H9 (cell line): ENCODE data around the gene SEPTIN2. TPM values are rescaled to one million over a fixed set of nuclear protein-coding genes. Genes with fewer than 3 reads are reported as not detected.

Source experiments
- DNase-seq: peaks from one replicate; pipeline ENCODE4 v3.0.0-alpha.2; 2017
- H2AFZ ChIP-seq: one replicate; pipeline ENCODE4 v1.6.1; 2013; ENCODE audit warnings: mild to moderate bottlenecking, low read length, control low read depth, moderate library complexity
- H2AK5ac ChIP-seq: 2 replicates; pipeline ENCODE4 v1.6.1; 2013; ENCODE audit warnings: low read length, control low read depth, mixed read lengths; ENCODE audit not compliant: insufficient read length
- H2BK120ac ChIP-seq: one replicate; pipeline ENCODE4 v1.6.1; 2013; ENCODE audit warnings: low read depth, mild to moderate bottlenecking, low read length, control low read depth, inconsistent platforms; ENCODE audit not compliant: poor library complexity, severe bottlenecking
- H2BK12ac ChIP-seq: 2 replicates; pipeline ENCODE4 v1.6.1; 2013; ENCODE audit warnings: low read length, control low read depth, mixed read lengths, low read depth; ENCODE audit not compliant: insufficient read length
- H2BK15ac ChIP-seq: 2 replicates; pipeline ENCODE4 v1.6.1; 2013; ENCODE audit warnings: low read depth, low read length, control low read depth
- H2BK20ac ChIP-seq: one replicate; pipeline ENCODE4 v1.6.1; 2013; ENCODE audit warnings: low read depth, mild to moderate bottlenecking, low read length, control low read depth, inconsistent platforms; ENCODE audit not compliant: poor library complexity, severe bottlenecking
- H2BK5ac ChIP-seq: 2 replicates; pipeline ENCODE4 v1.6.1; 2013; ENCODE audit warnings: low read length, control low read depth, mixed read lengths; ENCODE audit not compliant: insufficient read length
- H3K14ac ChIP-seq: 2 replicates; pipeline ENCODE4 v1.6.1; 2013; ENCODE audit warnings: low read length, control low read depth; ENCODE audit not compliant: insufficient read depth
- H3K18ac ChIP-seq: 2 replicates; pipeline ENCODE4 v1.6.1; 2013; ENCODE audit warnings: low read depth, mild to moderate bottlenecking, mixed read lengths, low read length, control low read depth; ENCODE audit not compliant: insufficient read length
- H3K23ac ChIP-seq: 2 replicates; pipeline ENCODE4 v1.6.1; 2013; ENCODE audit warnings: low read length, control low read depth, mixed read lengths, low read depth; ENCODE audit not compliant: insufficient read length
- H3K23me2 ChIP-seq: 2 replicates; pipeline ENCODE4 v1.6.1; 2013; ENCODE audit warnings: low read depth, mild to moderate bottlenecking, mixed read lengths, low read length, control low read depth; ENCODE audit not compliant: insufficient read length, poor library complexity, severe bottlenecking
- H3K27ac ChIP-seq: 2 replicates; pipeline ENCODE4 v1.5.1; 2013; ENCODE audit warnings: low read length, control low read depth, mixed read lengths, low read depth; ENCODE audit not compliant: insufficient read length
- H3K27me3 ChIP-seq: 2 replicates; pipeline ENCODE4 v1.6.1; 2013; ENCODE audit warnings: low read length, control low read depth, inconsistent platforms; ENCODE audit not compliant: insufficient read depth
- H3K4ac ChIP-seq: 2 replicates; pipeline ENCODE4 v1.6.1; 2013; ENCODE audit warnings: low read depth, mild to moderate bottlenecking, control low read depth, inconsistent platforms, low read length, moderate library complexity
- H3K4me1 ChIP-seq: 2 replicates; pipeline ENCODE4 v1.6.1; 2013; ENCODE audit warnings: low read length, control low read depth, inconsistent platforms; ENCODE audit not compliant: insufficient read depth
- H3K4me2 ChIP-seq: 2 replicates; pipeline ENCODE4 v1.6.1; 2013; ENCODE audit warnings: low read length, control low read depth, mixed read lengths; ENCODE audit not compliant: insufficient read length, insufficient read depth
- H3K56ac ChIP-seq: 2 replicates; pipeline ENCODE4 v1.6.1; 2013; ENCODE audit warnings: low read depth, mild to moderate bottlenecking, mixed read lengths, low read length, control low read depth; ENCODE audit not compliant: insufficient read length
- H3K79me1 ChIP-seq: 2 replicates; pipeline ENCODE4 v1.6.1; 2013; ENCODE audit warnings: low read depth, mild to moderate bottlenecking, moderate library complexity, low read length, control low read depth, inconsistent platforms; ENCODE audit not compliant: insufficient read depth, poor library complexity, severe bottlenecking
- H3K79me2 ChIP-seq: 2 replicates; pipeline ENCODE4 v1.6.1; 2013; ENCODE audit warnings: low read length, control low read depth, inconsistent platforms; ENCODE audit not compliant: insufficient read depth
- H3K9ac ChIP-seq: 2 replicates; pipeline ENCODE4 v1.6.1; 2013; ENCODE audit warnings: low read length, control low read depth, mixed read lengths; ENCODE audit not compliant: insufficient read length; ENCODE audit errors: extremely low read depth
- H3K9me3 ChIP-seq: one replicate; pipeline ENCODE4 v1.6.1; 2013; ENCODE audit warnings: low read depth, low read length, inconsistent platforms; ENCODE audit not compliant: control insufficient read depth
- H3T11ph ChIP-seq: one replicate; pipeline ENCODE4 v1.6.1; 2013; ENCODE audit warnings: mild to moderate bottlenecking, low read length, control low read depth, inconsistent platforms
- H4K20me1 ChIP-seq: one replicate; pipeline ENCODE4 v1.6.1; 2013; ENCODE audit not compliant: control insufficient read depth, insufficient read length, insufficient read depth
- H4K5ac ChIP-seq: 2 replicates; pipeline ENCODE4 v1.6.1; 2013; ENCODE audit warnings: low read depth, mild to moderate bottlenecking, mixed read lengths, low read length, control low read depth; ENCODE audit not compliant: insufficient read length
- H4K8ac ChIP-seq: replicated peaks from 2 replicates; pipeline ENCODE4 v1.6.1; 2013; ENCODE audit warnings: low read length, control low read depth, mixed read lengths, low read depth; ENCODE audit not compliant: insufficient read length
- H4K91ac ChIP-seq: 2 replicates; pipeline ENCODE4 v1.6.1; 2013; ENCODE audit warnings: low read depth, mild to moderate bottlenecking, moderate library complexity, mixed read lengths, low read length, control low read depth; ENCODE audit not compliant: insufficient read length
- H3K27ac Mint-ChIP-seq, 3 experiments: 2 replicates in 2 of 3; 3 replicates in 1 of 3; pipeline ENCODE4 v1.8.0; 2020 to 2021; ENCODE audit warnings: mixed read lengths in 3 of 3, mild to moderate bottlenecking in 1 of 3, moderate library complexity in 1 of 3
- H3K27me3 Mint-ChIP-seq: 2 replicates; pipeline ENCODE4 v1.8.0; 2021; ENCODE audit warnings: low read depth, mild to moderate bottlenecking, moderate library complexity, mixed read lengths
- H3K36me3 Mint-ChIP-seq, 3 experiments: 2 replicates in 2 of 3; 3 replicates in 1 of 3; pipeline ENCODE4 v1.8.0; 2020 to 2021; ENCODE audit warnings: low read depth in 3 of 3, mixed read lengths in 3 of 3; ENCODE audit not compliant: insufficient read depth in 1 of 3
- H3K4me1 Mint-ChIP-seq, 2 experiments: 2 replicates each; pipeline ENCODE4 v1.8.0; 2020; ENCODE audit warnings: mixed read lengths in 2 of 2
- H3K4me3 Mint-ChIP-seq, 2 experiments: 2 replicates in 1 of 2; 3 replicates in 1 of 2; pipeline ENCODE4 v1.8.0; 2020 to 2021; ENCODE audit warnings: mild to moderate bottlenecking in 2 of 2, mixed read lengths in 2 of 2, moderate library complexity in 1 of 2
- H3K9me3 Mint-ChIP-seq, 2 experiments: 2 replicates in 1 of 2; 3 replicates in 1 of 2; pipeline ENCODE4 v1.8.0; 2020; ENCODE audit warnings: mild to moderate bottlenecking in 2 of 2, mixed read lengths in 2 of 2, moderate library complexity in 1 of 2
- CTCF ChIP-seq: fragments of 200-600 bp; sonication (generic); conservative IDR thresholded peaks from 3 replicates; pipeline ENCODE4 v1.8.0; 2021; ENCODE audit warnings: antibody characterized with exemption, mild to moderate bottlenecking
- WGBS: extraction: QIAGEN DNeasy Blood & Tissue Kit; methylation state at CpG from one replicate; pipeline ENCODE4 v1.1.7; 2013; ENCODE audit warnings: missing lambda C conversion rate, low lambda C conversion rate, mixed read lengths; ENCODE audit not compliant: insufficient read length; ENCODE audit errors: extremely low coverage; 5-methylcytosine and 5-hydroxymethylcytosine counted together
- total RNA-seq: library from RNA; stranded (reverse); gene quantifications from 2 replicates; pipeline ENCODE4 v1.2.1, GENCODE V29; 2021

The SEPTIN2 gene
- total RNA-seq, 1 experiment from 2014 or later = 385 TPM

- no peaks in the 10 kb centered on the region for H3K9me3 Mint-ChIP-seq
- peak; percentile 22 for DNase-seq
These were observed 48.3 kb upstream of the SEPTIN2 start for GRCh38 chr2:241267249-241268067.

More at GRCh38 chr2:241267249-241268067, 48.3 kb upstream of the SEPTIN2 start:
- Histone ChIP-seq H2AFZ (no peak overlapping the region), H2BK120ac (no peak overlapping the region), H4K8ac (no peak overlapping the region), H3K14ac (no peak overlapping the region), H2AK5ac (no peak overlapping the region), H3K9me3 (no peaks in the 10 kb centered on the region), H4K20me1 (peaks cover 2% of the 10 kb centered on the region), H3K27me3 (no peaks in the 10 kb centered on the region), H3K4me1 (no peaks in the 10 kb centered on the region; the same call in 1 of the 2 replicates), H3K79me2 (peaks cover 15% of the 10 kb centered on the region; the same call in 1 of the 2 replicates), H2BK5ac (no peak overlapping the region), H3K27ac (no peak overlapping the region), H3K56ac (no peak overlapping the region), H3T11ph (no peak overlapping the region), H3K18ac (no peak overlapping the region), H3K9ac (no peak overlapping the region), H3K23me2 (peaks cover 3% of the 10 kb centered on the region), H3K4ac (no peak overlapping the region), H2BK15ac (no peak overlapping the region), H2BK12ac (no peak overlapping the region), H4K91ac (no peak overlapping the region), H2BK20ac (no peak overlapping the region), H3K23ac (no peak overlapping the region), H4K5ac (no peak overlapping the region), H3K4me2 (no peak overlapping the region), H3K79me1 (peaks cover 8% of the 10 kb centered on the region)
- WGBS = no CpG with 5 or more reads among the region's 12 CpGs
- H3K27me3 Mint-ChIP-seq = no peaks in the 10 kb centered on the region
- peaks cover 38 to 58% (median 44%) of the 10 kb centered on the region in 3 experiments; a peak in 6 of 7 replicates for H3K36me3 Mint-ChIP-seq
- 0 out of 3 replicates have a peak, but pooled peaks have one; percentile 9 for TF ChIP-seq CTCF
- H3K4me1 Mint-ChIP-seq = peaks cover 24 to 36% of the 10 kb centered on the region in 2 experiments
- no peak overlapping the region for H3K4me3 Mint-ChIP-seq
- H3K27ac Mint-ChIP-seq = peak overlapping the region; percentile 49 to 70 (median 52); a peak in 5 of 7 replicates
